SK-N-MC (cell line): ENCODE data around the gene MROH7.

ENCODE experiments used
- EZH2 ChIP-seq: fragments of 200-600 bp; sonication (generic); IDR thresholded peaks from one replicate; pipeline ENCODE4 v1.6.1; 2017; ENCODE audit warnings: antibody characterized with exemption
- FOXP2 ChIP-seq: optimal IDR thresholded peaks from 2 replicates; pipeline ENCODE3; 2011; ENCODE audit warnings: mild to moderate bottlenecking, moderate library complexity; ENCODE audit not compliant: insufficient read depth; ENCODE audit errors: extremely low read length, control extremely low read depth
- POLR2AphosphoS5 ChIP-seq: IDR thresholded peaks from 2 replicates; pipeline ENCODE4 v1.6.1; 2012; ENCODE audit warnings: mild to moderate bottlenecking, low read depth, low read length, borderline replicate concordance

DNA sequence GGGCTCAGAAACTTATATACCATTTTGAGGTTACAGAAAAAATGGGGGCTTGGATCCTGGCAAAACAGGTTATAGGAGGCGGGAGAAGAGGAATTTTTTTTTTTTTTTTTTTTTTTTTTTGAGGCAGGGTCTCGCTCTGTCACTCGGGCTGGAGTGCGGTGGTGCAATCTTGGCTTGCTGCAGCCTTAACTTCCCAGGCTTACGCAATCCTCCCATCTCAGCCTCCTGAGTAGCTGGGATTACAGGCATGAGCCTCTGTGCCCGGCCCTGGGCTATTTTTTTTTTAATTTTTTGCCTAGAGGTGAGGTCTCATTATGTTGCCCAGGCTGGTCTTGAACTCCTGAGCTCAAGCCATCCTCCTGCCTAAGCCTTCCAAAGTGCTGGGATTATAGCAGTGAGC is 24.7 kb downstream of the MROH7 start:
- TF ChIP-seq EZH2 = no peak
- TF ChIP-seq POLR2AphosphoS5 = no peak
- no peak for TF ChIP-seq FOXP2
